GM12878 (cell line): ENCODE results near the gene ZNF816.

Experiments
- BHLHE40 ChIP-seq, 2 experiments: fragments of 450-650 bp in 1 of 2; IDR thresholded peaks; 2 replicates each; pipeline ENCODE4 v1.6.1; 2011 to 2017; ENCODE audit warnings: low read depth in 2 of 2, borderline replicate concordance in 1 of 2, improper control_type of control experiment in 1 of 2, low read length in 1 of 2, mild to moderate bottlenecking in 1 of 2
- CBFB ChIP-seq: IDR thresholded peaks from 2 replicates; pipeline ENCODE4 v1.6.1; 2016; ENCODE audit warnings: antibody characterized with exemption, low read depth
- CTCF ChIP-seq, 3 experiments: IDR thresholded peaks in 2 of 3; conservative IDR thresholded peaks in 1 of 3; 2 replicates each; pipeline ENCODE4 v1.5.1; 2011; ENCODE audit warnings: low read depth in 3 of 3, low read length in 3 of 3, mild to moderate bottlenecking in 3 of 3, control low read depth in 2 of 3, moderate library complexity in 2 of 3, inconsistent platforms in 1 of 3, mixed read lengths in 1 of 3; ENCODE audit not compliant: control insufficient read depth in 2 of 3, insufficient read depth in 1 of 3; ENCODE audit errors: extremely low read depth in 1 of 3
- FOXK2 ChIP-seq: fragments of 450-650 bp; IDR thresholded peaks from 2 replicates; pipeline ENCODE4 v1.6.1; 2017; ENCODE audit warnings: mild to moderate bottlenecking, moderate library complexity
- HCFC1 ChIP-seq: fragments of 150-350 bp; IDR thresholded peaks from 2 replicates; pipeline ENCODE4 v1.6.1; 2014; ENCODE audit warnings: low read length
- NFYB ChIP-seq: IDR thresholded peaks from 2 replicates; pipeline ENCODE4 v1.6.1; 2011; ENCODE audit warnings: low read depth, mild to moderate bottlenecking, low read length, improper control_type of control experiment, moderate library complexity; ENCODE audit not compliant: insufficient read depth
- NKRF ChIP-seq: fragments of 450-650 bp; conservative IDR thresholded peaks from 2 replicates; pipeline ENCODE4 v1.6.1; 2017; ENCODE audit warnings: mild to moderate bottlenecking, moderate library complexity
- NRF1 ChIP-seq: conservative IDR thresholded peaks from 2 replicates; pipeline ENCODE4 v1.6.1; 2011; ENCODE audit warnings: mild to moderate bottlenecking, low read depth, low read length, improper control_type of control experiment
- RAD51 ChIP-seq: fragments of 450-650 bp; IDR thresholded peaks from 2 replicates; pipeline ENCODE4 v1.6.1; 2016; ENCODE audit warnings: moderate library complexity, mild to moderate bottlenecking, inconsistent platforms
- RFX5 ChIP-seq: IDR thresholded peaks from 2 replicates; pipeline ENCODE4 v1.6.1; 2011; ENCODE audit warnings: low read depth, low read length, improper control_type of control experiment
- TCF3 ChIP-seq: IDR thresholded peaks from 2 replicates; pipeline ENCODE4 v1.6.1; 2012; ENCODE audit warnings: low read depth, mild to moderate bottlenecking, low read length, borderline replicate concordance; ENCODE audit not compliant: insufficient read depth
- TF ChIP-seq, protein P1 (sequence below): fragments of 450-650 bp; formaldehyde crosslinking; IDR thresholded peaks from 2 replicates; pipeline ENCODE4 v1.5.0; 2022; ENCODE audit warnings: mild to moderate bottlenecking, missing genetic modification characterization
- TF ChIP-seq, protein P2 (sequence below): fragments of 450-650 bp; formaldehyde crosslinking; IDR thresholded peaks from 2 replicates; pipeline ENCODE4 v1.4.0; 2022; ENCODE audit warnings: mild to moderate bottlenecking, moderate library complexity

GRCh38 chr19:52993342-52994178, 30.9 kb upstream of the ZNF816 start:
- TF ChIP-seq NRF1 (no peak), RFX5 (no peak), HCFC1 (no peak), NFYB (no peak), NKRF (no peak), CTCF (IDR thresholded peaks at IDR 0.05 in 2 of 3, conservative IDR thresholded peaks at IDR 0.05 in 1 of 3; ENCODE audit: control insufficient read depth in 2 of 3, extremely low read depth in 1 of 3, insufficient read depth in 1 of 3, low read depth in 3 of 3, low read length in 3 of 3) (peak in 1 of 3 experiments; percentile 29; a peak in 1 of 6 replicates), FOXK2 (no peak), BHLHE40 (IDR thresholded peaks at IDR 0.05; ENCODE audit: borderline replicate concordance in 1 of 2, low read depth in 2 of 2, low read length in 1 of 2) (no peak), CBFB (no peak), TCF3 (no peak), RAD51 (no peak)
- TF ChIP-seq, protein P1, sequence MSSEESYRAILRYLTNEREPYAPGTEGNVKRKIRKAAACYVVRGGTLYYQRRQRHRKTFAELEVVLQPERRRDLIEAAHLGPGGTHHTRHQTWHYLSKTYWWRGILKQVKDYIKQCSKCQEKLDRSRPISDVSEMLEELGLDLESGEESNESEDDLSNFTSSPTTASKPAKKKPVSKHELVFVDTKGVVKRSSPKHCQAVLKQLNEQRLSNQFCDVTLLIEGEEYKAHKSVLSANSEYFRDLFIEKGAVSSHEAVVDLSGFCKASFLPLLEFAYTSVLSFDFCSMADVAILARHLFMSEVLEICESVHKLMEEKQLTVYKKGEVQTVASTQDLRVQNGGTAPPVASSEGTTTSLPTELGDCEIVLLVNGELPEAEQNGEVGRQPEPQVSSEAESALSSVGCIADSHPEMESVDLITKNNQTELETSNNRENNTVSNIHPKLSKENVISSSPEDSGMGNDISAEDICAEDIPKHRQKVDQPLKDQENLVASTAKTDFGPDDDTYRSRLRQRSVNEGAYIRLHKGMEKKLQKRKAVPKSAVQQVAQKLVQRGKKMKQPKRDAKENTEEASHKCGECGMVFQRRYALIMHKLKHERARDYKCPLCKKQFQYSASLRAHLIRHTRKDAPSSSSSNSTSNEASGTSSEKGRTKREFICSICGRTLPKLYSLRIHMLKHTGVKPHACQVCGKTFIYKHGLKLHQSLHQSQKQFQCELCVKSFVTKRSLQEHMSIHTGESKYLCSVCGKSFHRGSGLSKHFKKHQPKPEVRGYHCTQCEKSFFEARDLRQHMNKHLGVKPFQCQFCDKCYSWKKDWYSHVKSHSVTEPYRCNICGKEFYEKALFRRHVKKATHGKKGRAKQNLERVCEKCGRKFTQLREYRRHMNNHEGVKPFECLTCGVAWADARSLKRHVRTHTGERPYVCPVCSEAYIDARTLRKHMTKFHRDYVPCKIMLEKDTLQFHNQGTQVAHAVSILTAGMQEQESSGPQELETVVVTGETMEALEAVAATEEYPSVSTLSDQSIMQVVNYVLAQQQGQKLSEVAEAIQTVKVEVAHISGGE (CRISPR knock-in tag): no peak
- TF ChIP-seq, protein P2, sequence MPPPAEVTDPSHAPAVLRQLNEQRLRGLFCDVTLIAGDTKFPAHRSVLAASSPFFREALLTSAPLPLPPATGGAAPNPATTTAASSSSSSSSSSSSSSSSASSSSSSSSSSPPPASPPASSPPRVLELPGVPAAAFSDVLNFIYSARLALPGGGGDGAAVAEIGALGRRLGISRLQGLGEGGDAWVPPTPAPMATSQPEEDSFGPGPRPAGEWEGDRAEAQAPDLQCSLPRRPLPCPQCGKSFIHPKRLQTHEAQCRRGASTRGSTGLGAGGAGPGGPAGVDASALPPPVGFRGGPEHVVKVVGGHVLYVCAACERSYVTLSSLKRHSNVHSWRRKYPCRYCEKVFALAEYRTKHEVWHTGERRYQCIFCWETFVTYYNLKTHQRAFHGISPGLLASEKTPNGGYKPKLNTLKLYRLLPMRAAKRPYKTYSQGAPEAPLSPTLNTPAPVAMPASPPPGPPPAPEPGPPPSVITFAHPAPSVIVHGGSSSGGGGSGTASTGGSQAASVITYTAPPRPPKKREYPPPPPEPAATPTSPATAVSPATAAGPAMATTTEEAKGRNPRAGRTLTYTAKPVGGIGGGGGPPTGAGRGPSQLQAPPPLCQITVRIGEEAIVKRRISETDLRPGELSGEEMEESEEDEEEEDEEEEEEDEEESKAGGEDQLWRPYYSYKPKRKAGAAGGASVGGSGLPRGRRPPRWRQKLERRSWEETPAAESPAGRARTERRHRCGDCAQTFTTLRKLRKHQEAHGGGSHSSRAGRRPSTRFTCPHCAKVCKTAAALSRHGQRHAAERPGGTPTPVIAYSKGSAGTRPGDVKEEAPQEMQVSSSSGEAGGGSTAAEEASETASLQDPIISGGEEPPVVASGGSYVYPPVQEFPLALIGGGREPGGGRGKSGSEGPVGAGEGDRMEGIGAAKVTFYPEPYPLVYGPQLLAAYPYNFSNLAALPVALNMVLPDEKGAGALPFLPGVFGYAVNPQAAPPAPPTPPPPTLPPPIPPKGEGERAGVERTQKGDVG: no peak
